Measurements from ENCODE around the gene LARGE1.
A peak's percentile ranks its signal among the peaks of the same experiment; 100 is the strongest.

Gene LARGE1

DNA sequence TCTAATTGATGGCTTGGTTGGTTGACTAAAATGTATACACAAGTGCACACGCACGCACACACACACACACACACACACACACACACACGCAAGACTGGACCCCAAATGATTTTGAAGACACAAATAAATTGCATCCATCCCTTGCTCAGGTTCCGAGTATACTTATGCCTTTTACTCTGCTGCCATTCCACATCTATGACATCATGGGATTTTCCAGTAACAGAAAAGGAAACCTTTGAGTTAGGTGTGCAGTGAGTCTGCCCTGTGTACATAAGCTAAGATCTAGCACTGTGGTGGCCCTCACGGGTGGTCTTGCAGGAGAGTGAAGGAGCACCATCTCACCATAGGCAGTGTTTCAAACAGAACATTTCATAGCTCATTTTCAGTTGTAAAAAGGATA lies 20.5 kb upstream of the LARGE1 start:
- no peak for DNase-seq (ENCODE audit: extremely low read depth, low read depth)
- TF ChIP-seq, protein P1, sequence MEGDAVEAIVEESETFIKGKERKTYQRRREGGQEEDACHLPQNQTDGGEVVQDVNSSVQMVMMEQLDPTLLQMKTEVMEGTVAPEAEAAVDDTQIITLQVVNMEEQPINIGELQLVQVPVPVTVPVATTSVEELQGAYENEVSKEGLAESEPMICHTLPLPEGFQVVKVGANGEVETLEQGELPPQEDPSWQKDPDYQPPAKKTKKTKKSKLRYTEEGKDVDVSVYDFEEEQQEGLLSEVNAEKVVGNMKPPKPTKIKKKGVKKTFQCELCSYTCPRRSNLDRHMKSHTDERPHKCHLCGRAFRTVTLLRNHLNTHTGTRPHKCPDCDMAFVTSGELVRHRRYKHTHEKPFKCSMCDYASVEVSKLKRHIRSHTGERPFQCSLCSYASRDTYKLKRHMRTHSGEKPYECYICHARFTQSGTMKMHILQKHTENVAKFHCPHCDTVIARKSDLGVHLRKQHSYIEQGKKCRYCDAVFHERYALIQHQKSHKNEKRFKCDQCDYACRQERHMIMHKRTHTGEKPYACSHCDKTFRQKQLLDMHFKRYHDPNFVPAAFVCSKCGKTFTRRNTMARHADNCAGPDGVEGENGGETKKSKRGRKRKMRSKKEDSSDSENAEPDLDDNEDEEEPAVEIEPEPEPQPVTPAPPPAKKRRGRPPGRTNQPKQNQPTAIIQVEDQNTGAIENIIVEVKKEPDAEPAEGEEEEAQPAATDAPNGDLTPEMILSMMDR (IDR thresholded peaks at IDR 0.05; ENCODE audit: low read depth, low read length): no peak

DNA sequence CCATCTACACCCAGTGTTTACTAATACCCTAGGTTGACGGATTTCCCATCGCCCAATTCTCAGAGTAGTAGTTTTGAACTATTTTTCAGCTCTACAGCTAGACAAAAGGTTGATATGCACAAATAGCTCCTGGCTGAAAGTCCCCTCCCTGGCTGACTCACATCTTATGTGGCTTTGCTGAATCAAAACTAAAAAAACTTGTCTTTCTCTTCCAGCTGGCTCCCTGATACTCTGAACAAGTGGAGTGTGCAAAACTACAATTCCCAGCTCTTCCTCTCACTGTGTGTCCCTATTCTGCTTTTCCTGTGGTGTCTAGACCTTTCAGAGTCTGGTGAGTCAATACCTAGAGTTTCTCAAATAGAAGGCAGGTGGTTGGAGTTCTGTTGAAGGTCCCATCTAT lies 12.7 kb upstream of the LARGE1 start:
- TF ChIP-seq, protein P1 (IDR thresholded peaks at IDR 0.05; ENCODE audit: low read depth, low read length): no peak
- DNase-seq (ENCODE audit: extremely low read depth, low read depth): no peak

DNA sequence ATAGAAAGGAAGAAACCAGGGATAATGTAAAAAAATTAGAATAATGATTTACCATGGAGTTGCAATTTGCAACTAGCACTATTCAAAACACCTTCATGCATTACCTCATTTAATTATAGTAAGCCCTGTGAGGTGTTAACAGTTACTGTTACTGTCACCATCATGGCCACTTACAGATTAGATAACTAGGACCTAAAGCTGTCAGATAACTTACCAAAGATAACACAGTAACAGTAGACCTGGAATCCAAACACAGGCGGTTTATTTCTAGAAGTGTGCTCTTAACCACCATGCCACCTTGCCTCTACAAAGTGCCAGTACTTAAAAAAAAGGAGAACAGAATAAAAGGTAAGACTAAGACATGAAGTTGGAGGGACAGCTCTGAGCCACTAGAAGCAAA lies 11.1 kb upstream of the LARGE1 start:
- TF ChIP-seq, protein P1 (IDR thresholded peaks at IDR 0.05; ENCODE audit: low read depth, low read length): no peak
- no peak for DNase-seq (ENCODE audit: extremely low read depth, low read depth)

DNA sequence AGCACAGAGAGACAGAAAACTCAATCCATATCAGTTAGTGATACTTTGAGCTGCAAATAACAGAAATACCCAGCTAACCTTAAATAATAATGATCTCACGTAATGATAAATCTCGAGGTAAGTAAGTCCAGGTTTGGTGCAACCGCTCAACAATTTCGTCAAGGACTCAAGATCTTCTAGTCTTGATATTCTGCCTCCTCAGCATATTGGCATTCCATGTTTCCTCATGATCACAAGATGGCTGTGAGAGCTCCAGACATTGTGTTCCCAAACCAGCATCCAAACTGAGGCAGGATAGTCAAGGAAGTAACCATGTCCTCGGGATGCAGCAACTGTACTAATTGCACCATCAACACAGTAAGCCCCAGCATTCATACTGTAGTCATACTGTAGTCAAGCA lies 7.5 kb upstream of the LARGE1 start:
- DNase-seq (ENCODE audit: extremely low read depth, low read depth): no peak
- TF ChIP-seq, protein P1 (IDR thresholded peaks at IDR 0.05; ENCODE audit: low read depth, low read length): no peak

DNA sequence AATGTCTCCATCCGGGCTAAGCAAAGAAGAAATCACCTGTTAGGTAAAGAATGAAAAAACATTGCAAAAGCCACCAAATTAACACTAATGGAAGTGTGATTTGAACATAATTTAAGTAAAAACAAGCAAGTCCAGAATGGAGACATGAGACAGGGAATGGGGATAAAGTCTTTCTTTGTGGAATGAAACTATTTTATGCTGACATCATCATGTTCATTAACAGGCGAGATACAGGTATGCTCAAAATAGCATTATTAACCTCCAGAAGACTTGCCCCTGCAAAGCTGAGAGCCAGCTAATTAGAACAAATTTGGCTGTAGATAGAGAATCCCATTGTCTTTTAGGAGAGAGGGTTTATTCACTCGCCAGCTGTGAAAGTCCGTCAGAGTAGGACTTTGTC lies 4.9 kb upstream of the LARGE1 start:
- TF ChIP-seq, protein P1 (IDR thresholded peaks at IDR 0.05; ENCODE audit: low read depth, low read length): no peak

DNA sequence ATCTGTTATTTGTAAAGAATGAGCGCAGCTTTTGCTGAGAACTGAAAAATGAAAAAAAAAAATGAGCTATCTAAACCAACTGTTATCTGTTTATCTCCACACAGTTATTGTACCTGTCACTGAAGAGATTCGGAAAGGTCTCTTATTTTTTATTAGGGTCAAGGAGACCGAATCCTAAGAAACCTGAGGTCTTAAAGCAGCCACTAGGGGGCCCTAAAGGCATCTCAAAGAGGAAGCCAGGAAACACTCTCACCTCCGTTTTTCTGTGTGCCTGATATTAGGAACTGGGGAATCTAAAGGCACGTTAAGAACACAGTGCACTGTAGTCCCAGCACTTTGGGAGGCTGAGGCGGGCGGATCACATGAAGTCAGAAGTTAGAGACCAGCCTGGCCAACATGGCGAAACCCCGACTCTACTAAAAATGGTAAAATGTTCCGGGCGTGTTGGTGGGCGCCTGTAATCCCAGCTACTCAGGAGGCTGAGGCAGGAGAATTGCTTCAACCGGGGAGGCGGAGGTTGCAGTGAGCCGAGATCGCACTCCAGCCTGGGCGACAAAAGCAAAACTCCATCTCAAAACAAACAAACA lies 3.5 kb upstream of the LARGE1 start:
- DNase-seq (ENCODE audit: extremely low read depth, low read depth): no peak
- TF ChIP-seq, protein P1 (IDR thresholded peaks at IDR 0.05; ENCODE audit: low read depth, low read length): peak; percentile 80

More for the DNA sequence above, 4.9 kb upstream of the LARGE1 start:
- DNase-seq (ENCODE audit: extremely low read depth, low read depth): no peak

DNA sequence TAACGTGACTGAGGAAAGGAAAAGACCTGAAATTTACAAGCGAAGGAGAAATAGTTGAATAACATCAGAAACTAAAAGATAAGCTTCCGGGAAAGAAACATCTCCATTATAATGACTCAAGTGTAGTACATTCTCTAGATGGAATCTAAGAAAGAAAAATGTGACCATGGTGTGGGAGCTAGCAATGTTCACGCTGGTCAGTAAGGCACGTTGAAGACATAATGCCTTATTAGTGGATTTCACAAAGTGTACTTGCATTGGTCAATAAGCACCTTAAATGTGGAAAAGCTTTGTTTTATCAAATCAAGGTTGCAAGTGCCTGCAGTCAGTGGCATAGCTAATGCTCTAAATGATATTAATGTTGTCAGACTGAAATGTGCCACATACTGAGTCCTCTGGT lies 2.8 kb upstream of the LARGE1 start:
- DNase-seq (ENCODE audit: extremely low read depth, low read depth): no peak
- TF ChIP-seq, protein P1 (IDR thresholded peaks at IDR 0.05; ENCODE audit: low read depth, low read length): no peak

All from AG09319 (cell line).